Hepatocyte (in vitro differentiated cells): ENCODE results near the gene CRACDL. TPM values are rescaled to one million over a fixed set of nuclear protein-coding genes. Genes with fewer than 3 reads are reported as not detected.

Experiments
- DNase-seq: peaks from one replicate; pipeline ENCODE4 v3.0.0-alpha.2; 2016; ENCODE audit warnings: low spot score
- H2AFZ ChIP-seq: fragments of 200-600 bp; sonication (generic); 2 replicates; pipeline ENCODE4 v1.6.0; 2016; ENCODE audit warnings: antibody characterized with exemption, mild to moderate bottlenecking
- H3K27ac ChIP-seq: fragments of 200-600 bp; sonication (generic); 2 replicates; pipeline ENCODE4 v1.5.1; 2016; ENCODE audit warnings: mild to moderate bottlenecking
- H3K27me3 ChIP-seq: fragments of 200-600 bp; sonication (generic); 2 replicates; pipeline ENCODE4 v1.6.1; 2016
- H3K36me3 ChIP-seq: fragments of 200-600 bp; sonication (generic); replicated peaks from 2 replicates; pipeline ENCODE4 v1.5.1; 2016; ENCODE audit warnings: low read depth; ENCODE audit not compliant: insufficient read depth
- H3K4me1 ChIP-seq: fragments of 200-600 bp; sonication (generic); 2 replicates; pipeline ENCODE4 v1.5.1; 2016; ENCODE audit warnings: mild to moderate bottlenecking, moderate library complexity; ENCODE audit not compliant: insufficient read depth
- H3K4me2 ChIP-seq: fragments of 200-600 bp; sonication (generic); 2 replicates; pipeline ENCODE4 v1.6.0; 2016
- H3K4me3 ChIP-seq: fragments of 200-600 bp; sonication (generic); 2 replicates; pipeline ENCODE4 v1.5.1; 2016; ENCODE audit warnings: mild to moderate bottlenecking
- H3K79me2 ChIP-seq: fragments of 200-600 bp; sonication (generic); 2 replicates; pipeline ENCODE4 v1.6.0; 2017; ENCODE audit warnings: mild to moderate bottlenecking
- H3K9me2 ChIP-seq: fragments of 200-600 bp; sonication (generic); replicated peaks from 2 replicates; pipeline ENCODE4 v1.6.0; 2017; ENCODE audit warnings: mild to moderate bottlenecking; ENCODE audit not compliant: insufficient read depth
- H3K9me3 ChIP-seq: fragments of 200-600 bp; sonication (generic); 2 replicates; pipeline ENCODE4 v1.5.1; 2016; ENCODE audit warnings: low read depth, mild to moderate bottlenecking
- H4K20me1 ChIP-seq: fragments of 200-600 bp; sonication (generic); 2 replicates; pipeline ENCODE4 v1.6.0; 2016; ENCODE audit warnings: mild to moderate bottlenecking; ENCODE audit not compliant: insufficient read depth, poor library complexity, severe bottlenecking
- CTCF ChIP-seq: fragments of 200-600 bp; sonication (generic); IDR thresholded peaks from 2 replicates; pipeline ENCODE4 v1.5.1; 2016; ENCODE audit warnings: antibody characterized with exemption, mild to moderate bottlenecking; ENCODE audit not compliant: poor library complexity
- EZH2 ChIP-seq: fragments of 200-600 bp; sonication (generic); IDR thresholded peaks from 2 replicates; pipeline ENCODE4 v1.6.1; 2016; ENCODE audit warnings: antibody characterized with exemption, mild to moderate bottlenecking, borderline replicate concordance
- EZH2phosphoT487 ChIP-seq: fragments of 200-600 bp; sonication (generic); IDR thresholded peaks from one replicate; pipeline ENCODE4 v1.6.1; 2018; ENCODE audit warnings: antibody characterized with exemption, mild to moderate bottlenecking, low read depth, moderate library complexity; ENCODE audit not compliant: unreplicated experiment, severe bottlenecking
- WGBS: methylation state at CpG from one replicate; pipeline ENCODE4 v1.1.6; 2016; ENCODE audit warnings: low lambda C conversion rate; ENCODE audit errors: missing lambda C conversion rate; 5-methylcytosine and 5-hydroxymethylcytosine counted together
- polyA plus RNA-seq: library from polyadenylated mRNA; unstranded; fragments of >200 nt; fragmentation: Nextera tagmentation; extraction: Ambion mirVana; gene quantifications from 2 replicates; pipeline ENCODE4 v1.2.1, GENCODE V29; 2016
- total RNA-seq: library from RNA; depleted of rRNA; stranded (reverse); fragments of >200 nt; gene quantifications from 2 replicates; pipeline ENCODE4 v1.2.3, GENCODE V29; 2014

The CRACDL gene
- total and polyA plus RNA-seq, 2 experiments from 2014 or later: 0.47 to 1.4 TPM

GRCh38 chr2:98832172-98832571 is 103.9 kb downstream of the CRACDL start:
- H3K79me2 ChIP-seq: no peaks in the 10 kb centered on the region
- H3K4me3 ChIP-seq: no peak overlapping the region
- H3K4me1 ChIP-seq: no peaks in the 10 kb centered on the region
- no peaks in the 10 kb centered on the region for H3K9me2 ChIP-seq
- no peak for TF ChIP-seq CTCF
- TF ChIP-seq EZH2phosphoT487: no peak
- TF ChIP-seq EZH2: no peak
- no peaks in the 10 kb centered on the region for H4K20me1 ChIP-seq
- no peak overlapping the region for H3K4me2 ChIP-seq
- WGBS: 94% methylated on average over 7 of the region's 7 CpGs
- H2AFZ ChIP-seq: no peak overlapping the region
- no peak overlapping the region for H3K27ac ChIP-seq
- no peak for DNase-seq
- no peaks in the 10 kb centered on the region for H3K36me3 ChIP-seq
- H3K9me3 ChIP-seq: no peaks in the 10 kb centered on the region
- no peaks in the 10 kb centered on the region for H3K27me3 ChIP-seq

GRCh38 chr2:98830571-98831145 is 105.4 kb downstream of the CRACDL start:
- 78% methylated on average over 5 of the region's 5 CpGs for WGBS
- TF ChIP-seq EZH2 (no peak), EZH2phosphoT487 (no peak), CTCF (no peak)
- Histone ChIP-seq H3K79me2 (no peaks in the 10 kb centered on the region), H3K36me3 (no peaks in the 10 kb centered on the region), H3K4me1 (no peaks in the 10 kb centered on the region), H4K20me1 (no peaks in the 10 kb centered on the region), H3K4me3 (no peak overlapping the region), H3K9me2 (no peaks in the 10 kb centered on the region), H3K27me3 (no peaks in the 10 kb centered on the region), H2AFZ (no peak overlapping the region), H3K4me2 (no peak overlapping the region), H3K9me3 (no peaks in the 10 kb centered on the region), H3K27ac (no peak overlapping the region)
- no peak for DNase-seq

- 86% methylated on average over 6 of the region's 6 CpGs for WGBS
- H3K27me3 ChIP-seq: no peaks in the 10 kb centered on the region
- H3K4me1 ChIP-seq: no peaks in the 10 kb centered on the region
- H3K4me2 ChIP-seq: no peak overlapping the region
- H3K27ac ChIP-seq: no peak overlapping the region
- DNase-seq: no peak
- H4K20me1 ChIP-seq: no peaks in the 10 kb centered on the region
- no peaks in the 10 kb centered on the region for H3K79me2 ChIP-seq
- H3K4me3 ChIP-seq: no peak overlapping the region
- H2AFZ ChIP-seq: no peak overlapping the region
- H3K9me3 ChIP-seq: no peaks in the 10 kb centered on the region
- TF ChIP-seq EZH2phosphoT487 (no peak), EZH2 (no peak), CTCF (no peak)
- no peaks in the 10 kb centered on the region for H3K36me3 ChIP-seq
- no peaks in the 10 kb centered on the region for H3K9me2 ChIP-seq
These were observed 106.3 kb downstream of the CRACDL start for GRCh38 chr2:98829581-98830270.
